Cardiac muscle cell (in vitro differentiated cells and primary cell): ENCODE data around the gene TEDDM1. TPM values are rescaled to one million over a fixed set of nuclear protein-coding genes. Genes with fewer than 3 reads are reported as not detected.

Experiments used
- DNase-seq, 2 donors: peaks; one replicate each; pipeline versions ENCODE4 v3.0.0 to v3.0.0-alpha.2; 2010 to 2017; ENCODE audit warnings: low read depth in 1 of 2, low spot score in 1 of 2
- H3K27ac ChIP-seq: fragments of 200-600 bp; sonication (generic); 2 replicates; pipeline ENCODE4 v1.5.1; 2016
- H3K27me3 ChIP-seq: fragments of 200-600 bp; sonication (generic); 2 replicates; pipeline ENCODE4 v1.6.0; 2016; ENCODE audit warnings: control low read depth
- H3K36me3 ChIP-seq: fragments of 200-600 bp; sonication (generic); 2 replicates; pipeline ENCODE4 v1.5.1; 2016; ENCODE audit warnings: control low read depth
- H3K4me1 ChIP-seq: fragments of 200-600 bp; sonication (generic); 2 replicates; pipeline ENCODE4 v1.8.1; 2017; ENCODE audit warnings: low read depth, mild to moderate bottlenecking, mixed run types
- H3K4me3 ChIP-seq: fragments of 200-600 bp; sonication (generic); 2 replicates; pipeline ENCODE4 v1.5.1; 2016; ENCODE audit warnings: mild to moderate bottlenecking
- H3K9me3 ChIP-seq: fragments of 200-600 bp; sonication (generic); 2 replicates; pipeline ENCODE4 v1.5.1; 2017; ENCODE audit warnings: low read depth, mild to moderate bottlenecking, control low read depth
- CTCF ChIP-seq: IDR thresholded peaks from 2 replicates; pipeline ENCODE4 v1.5.1; 2012; ENCODE audit warnings: low read depth, mild to moderate bottlenecking, low read length
- polyA plus RNA-seq: library from polyadenylated mRNA; unstranded; fragments of >200 nt; fragmentation: Nextera tagmentation; extraction: Ambion mirVana; gene quantifications from 2 replicates; pipeline ENCODE4 v1.2.1, GENCODE V29; 2016
- total RNA-seq: library from RNA; depleted of rRNA; stranded (reverse); fragments of >200 nt; gene quantifications from 2 replicates; pipeline ENCODE4 v1.2.3, GENCODE V29; 2016

TEDDM1 gene
- total and polyA plus RNA-seq, 2 experiments from 2014 or later = not detected

DNA sequence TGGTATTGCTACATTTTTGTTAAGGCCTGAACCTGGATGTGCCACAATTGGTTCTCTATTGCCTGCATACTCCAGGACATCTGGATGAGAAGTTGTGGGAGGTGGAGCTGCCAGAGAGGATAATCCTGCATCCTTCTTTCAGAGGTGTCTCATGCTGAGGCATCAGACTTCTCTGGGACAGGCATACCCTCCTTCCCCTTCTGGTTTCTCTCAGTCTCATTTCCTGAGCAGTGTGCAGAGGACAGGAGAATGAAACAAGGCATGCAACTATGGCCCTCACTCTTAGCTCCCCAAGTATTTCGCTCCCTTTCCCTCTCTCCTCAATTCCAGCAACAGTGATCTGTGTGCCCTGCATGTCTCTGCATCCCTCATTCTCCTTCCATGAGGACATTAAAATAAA is 41.9 kb upstream of the TEDDM1 start:
- no peak overlapping the region for H3K27ac ChIP-seq
- H3K27me3 ChIP-seq = no peaks in the 10 kb centered on the region
- TF ChIP-seq CTCF = no peak
- no peak overlapping the region for H3K4me3 ChIP-seq
- no peaks in the 10 kb centered on the region for H3K4me1 ChIP-seq
- no peak for DNase-seq
- H3K36me3 ChIP-seq = no peaks in the 10 kb centered on the region
- no peaks in the 10 kb centered on the region for H3K9me3 ChIP-seq

- Histone ChIP-seq H3K4me1 (no peaks in the 10 kb centered on the region), H3K4me3 (no peak overlapping the region), H3K9me3 (no peaks in the 10 kb centered on the region), H3K27me3 (no peaks in the 10 kb centered on the region), H3K36me3 (no peaks in the 10 kb centered on the region), H3K27ac (no peak overlapping the region)
- no peak for DNase-seq
- no peak for TF ChIP-seq CTCF
Observed at GRCh38 chr1:182441719-182442118, 41.3 kb upstream of the TEDDM1 start.

GRCh38 chr1:182438326-182438725 is 37.9 kb upstream of the TEDDM1 start:
- Histone ChIP-seq H3K4me1 (no peaks in the 10 kb centered on the region), H3K27me3 (no peaks in the 10 kb centered on the region), H3K27ac (no peak overlapping the region), H3K4me3 (no peak overlapping the region), H3K36me3 (no peaks in the 10 kb centered on the region), H3K9me3 (no peaks in the 10 kb centered on the region)
- DNase-seq = no peak
- TF ChIP-seq CTCF = no peak

DNA sequence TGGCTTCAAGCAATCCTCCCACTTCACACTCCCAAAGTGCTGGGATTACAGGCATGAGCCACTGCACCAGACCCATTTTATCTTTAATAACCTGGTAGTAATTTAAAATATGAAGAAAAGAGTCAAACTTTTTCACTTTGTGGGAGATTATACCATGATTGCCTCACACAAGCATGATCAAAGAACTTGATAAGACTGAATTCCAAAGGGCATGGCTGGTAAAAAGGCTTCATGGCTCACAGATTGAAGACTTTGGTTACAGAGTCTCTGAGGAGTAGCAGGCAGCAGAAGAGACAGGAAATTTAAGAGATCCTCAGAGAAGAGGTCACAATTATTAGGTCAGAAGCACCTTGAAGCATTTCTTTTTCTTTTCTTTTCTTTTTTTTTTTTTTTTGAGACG is 33.1 kb upstream of the TEDDM1 start:
- no peak overlapping the region for H3K27ac ChIP-seq

DNA sequence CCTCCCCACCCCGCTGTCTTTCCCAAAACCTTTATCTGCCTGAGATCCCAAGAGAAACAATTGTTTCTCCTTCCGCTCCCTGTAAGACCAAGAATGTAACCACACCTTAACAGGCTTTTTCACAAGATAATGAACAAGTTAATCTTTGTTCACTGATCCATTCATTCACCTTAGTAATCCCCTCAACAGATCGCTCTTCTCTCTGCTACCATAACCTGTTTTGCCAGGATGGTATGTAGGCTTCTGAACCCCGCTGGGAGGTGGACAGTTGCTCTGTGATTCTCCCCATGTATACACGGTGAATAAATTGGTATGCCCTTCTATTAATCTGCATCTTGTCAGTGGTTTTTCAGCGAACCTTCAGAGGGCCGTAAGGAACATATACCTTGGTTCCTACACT is 30.8 kb upstream of the TEDDM1 start:
- Histone ChIP-seq H3K9me3 (no peaks in the 10 kb centered on the region), H3K4me3 (no peak overlapping the region), H3K4me1 (no peaks in the 10 kb centered on the region), H3K27ac (no peak overlapping the region), H3K36me3 (no peaks in the 10 kb centered on the region), H3K27me3 (no peaks in the 10 kb centered on the region)
- no peak for DNase-seq
- TF ChIP-seq CTCF = no peak

More for the DNA sequence above, 33.1 kb upstream of the TEDDM1 start:
- Histone ChIP-seq H3K36me3 (no peaks in the 10 kb centered on the region), H3K27me3 (no peaks in the 10 kb centered on the region), H3K4me3 (no peak overlapping the region), H3K9me3 (no peaks in the 10 kb centered on the region), H3K4me1 (no peaks in the 10 kb centered on the region)
- TF ChIP-seq CTCF = no peak
- DNase-seq = no peak
